ENCODE measurements around the gene CDC42EP4. TPM values are rescaled to one million over a fixed set of nuclear protein-coding genes. Genes with fewer than 3 reads are reported as not detected.

The CDC42EP4 gene
- total and polyA plus RNA-seq, 9 of the 15 experiments (the other 6 are each of a cell fraction or from before 2014, with no cell fraction given), result 0.65 to 20.8 (median 12.3) TPM

GRCh38 chr17:73311428-73311780, 397 bp downstream of the CDC42EP4 start (continued):
- TF ChIP-seq ZNF407 (IDR thresholded peaks at IDR 0.05; ENCODE audit: low read depth) (no peak), MBD2 (IDR thresholded peaks at IDR 0.05; ENCODE audit: borderline replicate concordance, low read depth) (0 out of 2 replicates have a peak, but pooled peaks have one; percentile 4), SMARCC2 (IDR thresholded peaks at IDR 0.05; ENCODE audit: low read depth) (peak; percentile 33; the same call in 1 of the 2 replicates), CBX8 (IDR thresholded peaks at IDR 0.05; ENCODE audit: borderline replicate concordance, extremely low read depth, low read depth, low read length, poor library complexity, severe bottlenecking) (no peak), HOMEZ (CRISPR knock-in tag; IDR thresholded peaks at IDR 0.05) (no peak), U2AF1 (optimal IDR thresholded peaks at IDR 0.05; ENCODE audit: low read depth, low read length) (no peak)
